D721Med (cell line): ENCODE results near the gene APOL3.
"Not testable (repeated sequence)": the region's sequence is repeated elsewhere in the genome, so short reads cannot be mapped to it uniquely, and the experiment has no call there.

Source experiments
- DNase-seq: peaks from one replicate; pipeline ENCODE4 v3.0.0; 2011; ENCODE audit warnings: low spot score; ENCODE audit not compliant: insufficient read length
- FAIRE-seq: peaks from 2 replicates; lab custom pipeline; 2011; peaks lifted over from hg19 to GRCh38; lab: Jason Lieb, UNC
- CTCF ChIP-seq: IDR thresholded peaks from 2 replicates; pipeline ENCODE4 v1.5.1; 2012; ENCODE audit warnings: mild to moderate bottlenecking, control low read depth; ENCODE audit not compliant: insufficient read depth; ENCODE audit errors: missing control alignments

APOL3 gene

GRCh38 chr22:36100134-36100824 is 60.3 kb downstream of the APOL3 start:
- FAIRE-seq (no peak), DNase-seq (no peak)
- TF ChIP-seq CTCF: no peak

GRCh38 chr22:36099561-36099960 is 61.0 kb downstream of the APOL3 start:
- not testable (repeated sequence) for FAIRE-seq, DNase-seq

- DNase-seq: no peak
- no peak for TF ChIP-seq CTCF
- no peak for FAIRE-seq
Measured at GRCh38 chr22:36097880-36098279, 62.7 kb downstream of the APOL3 start.

GRCh38 chr22:36090772-36091171 is 69.8 kb downstream of the APOL3 start:
- FAIRE-seq, DNase-seq: not testable (repeated sequence)
